HG03469 (cell line): Measurements from ENCODE around the gene TMEM37.
"Not testable (repeated sequence)": the region's sequence is repeated elsewhere in the genome, so short reads cannot be mapped to it uniquely, and the experiment has no call there.

Experiments used
- ATAC-seq: cut with Tn5 transposase; IDR thresholded peaks from one replicate; pipeline ENCODE4 v1.9.1; 2021; ENCODE audit warnings: mild to moderate bottlenecking, moderate library complexity, moderate number of reproducible peaks; ENCODE audit not compliant: unreplicated experiment

The TMEM37 gene, protein sequence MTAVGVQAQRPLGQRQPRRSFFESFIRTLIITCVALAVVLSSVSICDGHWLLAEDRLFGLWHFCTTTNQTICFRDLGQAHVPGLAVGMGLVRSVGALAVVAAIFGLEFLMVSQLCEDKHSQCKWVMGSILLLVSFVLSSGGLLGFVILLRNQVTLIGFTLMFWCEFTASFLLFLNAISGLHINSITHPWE

DNA sequence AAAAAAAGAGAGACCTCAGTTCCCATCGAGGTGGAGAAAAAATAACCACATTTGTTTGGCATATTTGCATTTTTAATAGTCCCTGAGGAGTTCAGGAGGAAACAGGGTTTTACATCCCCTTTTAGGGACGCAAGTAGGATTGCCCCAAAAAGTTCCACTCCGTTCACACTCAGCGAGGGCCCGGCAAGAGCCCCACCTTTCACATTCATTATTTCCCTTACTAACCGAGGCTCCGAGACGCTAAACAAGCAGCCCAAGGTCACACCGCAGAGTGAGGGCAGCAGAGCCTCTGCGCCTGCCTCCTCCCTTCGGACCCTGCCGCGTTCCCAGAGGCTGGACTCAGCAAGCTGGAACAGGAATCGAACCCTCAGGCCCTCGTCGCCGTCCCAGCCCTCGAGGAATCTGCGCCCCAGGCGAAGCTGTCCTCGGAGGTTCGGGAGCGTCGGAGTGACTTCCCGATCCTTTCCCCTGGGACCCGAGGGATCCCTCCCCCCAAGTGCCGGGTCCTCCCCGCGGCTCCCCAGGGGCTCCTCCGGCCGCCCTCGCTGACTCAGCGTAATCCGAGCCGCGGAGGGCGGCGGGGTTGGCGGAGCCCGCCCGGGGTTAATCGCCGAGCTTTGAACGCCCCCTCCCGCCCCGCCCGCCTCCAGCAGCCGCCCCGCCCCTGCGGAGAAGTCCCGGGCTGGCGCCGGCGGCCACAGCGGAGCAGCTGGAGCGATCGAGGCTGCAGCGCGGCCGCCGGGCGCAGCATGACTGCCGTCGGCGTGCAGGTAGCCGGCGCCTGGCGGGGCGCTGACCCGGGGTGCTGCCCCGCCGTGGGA, at the start of gene TMEM37:
Gene TMEM37, plus strand, starts transcription at position 700 of the 821 bp plus-strand sequence. Its CDS starts 50 bp downstream, at position 750.
- peak; percentile 72 for ATAC-seq

DNA sequence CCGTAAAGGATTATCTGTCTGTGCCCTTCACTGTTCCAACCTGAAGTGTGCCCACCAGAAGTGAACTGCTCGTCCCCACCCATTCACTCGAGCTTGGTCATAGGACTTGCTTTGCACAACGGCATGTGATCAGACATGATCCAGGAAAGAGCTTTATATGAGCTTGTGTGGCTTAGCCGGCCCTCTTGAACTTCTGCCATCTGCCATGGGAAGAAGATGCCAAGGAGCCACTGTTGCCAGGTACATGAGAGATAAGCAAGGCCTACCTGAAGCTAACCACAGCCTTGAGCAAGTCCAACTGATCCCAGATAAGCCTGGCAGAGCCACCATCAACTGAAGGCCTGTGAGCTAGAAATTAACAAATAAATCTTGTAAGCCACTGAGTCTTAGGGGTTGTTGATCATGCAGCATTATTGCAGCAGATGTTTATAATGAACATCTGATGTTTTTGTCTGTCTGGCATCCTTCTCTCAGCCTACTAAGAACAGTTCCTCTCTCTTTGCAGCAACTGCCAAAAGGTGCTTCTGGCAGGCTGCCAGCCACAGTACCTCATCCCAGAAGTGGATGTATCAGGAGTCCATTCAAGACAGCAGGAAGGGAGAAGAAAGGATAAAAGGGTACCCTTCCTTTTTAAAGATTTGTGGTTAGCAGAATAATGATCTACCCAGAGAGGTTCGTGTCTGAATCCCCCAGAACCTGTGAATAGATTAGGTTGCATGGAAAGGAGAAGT, 48.1 kb upstream of the TMEM37 start:
- no peak for ATAC-seq

DNA sequence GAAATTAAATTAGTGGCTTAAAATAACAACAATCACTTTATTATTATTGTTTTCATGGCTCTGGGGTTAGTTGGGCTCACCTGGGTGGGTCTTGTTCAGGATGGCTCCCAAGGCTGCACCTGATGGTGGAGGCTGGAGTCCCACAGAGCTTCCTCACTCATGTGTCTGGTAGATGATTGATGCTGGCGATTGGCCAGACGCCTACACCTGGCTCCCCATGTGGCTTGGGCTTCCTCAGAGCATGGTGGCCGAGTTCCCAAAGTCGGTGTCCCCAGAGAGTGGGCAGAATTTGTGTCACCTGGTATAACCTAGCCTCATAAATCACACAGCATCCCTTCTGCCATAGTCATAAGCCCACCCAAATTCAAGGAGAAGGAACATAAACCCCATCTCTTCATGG, 46.7 kb upstream of the TMEM37 start:
- no peak for ATAC-seq

DNA sequence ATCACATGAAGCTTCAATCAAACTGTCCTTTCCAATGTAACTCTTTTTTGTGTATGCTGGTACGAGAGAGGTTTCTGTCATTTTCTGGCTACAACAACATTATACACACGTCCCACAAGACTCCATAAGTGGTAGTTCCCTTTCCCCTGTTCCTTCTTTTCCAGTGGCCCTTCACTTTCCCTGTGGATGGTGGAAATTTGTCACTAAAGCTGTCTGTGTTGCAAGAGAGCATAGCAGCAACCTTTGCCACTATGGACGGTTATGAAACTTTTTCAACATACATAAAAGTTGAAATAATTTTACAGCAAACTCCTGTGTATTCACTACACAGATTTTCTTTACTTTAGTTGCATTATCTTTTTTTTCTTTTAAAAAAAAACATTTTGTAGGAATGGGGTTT, 46.2 kb upstream of the TMEM37 start:
- no peak for ATAC-seq

DNA sequence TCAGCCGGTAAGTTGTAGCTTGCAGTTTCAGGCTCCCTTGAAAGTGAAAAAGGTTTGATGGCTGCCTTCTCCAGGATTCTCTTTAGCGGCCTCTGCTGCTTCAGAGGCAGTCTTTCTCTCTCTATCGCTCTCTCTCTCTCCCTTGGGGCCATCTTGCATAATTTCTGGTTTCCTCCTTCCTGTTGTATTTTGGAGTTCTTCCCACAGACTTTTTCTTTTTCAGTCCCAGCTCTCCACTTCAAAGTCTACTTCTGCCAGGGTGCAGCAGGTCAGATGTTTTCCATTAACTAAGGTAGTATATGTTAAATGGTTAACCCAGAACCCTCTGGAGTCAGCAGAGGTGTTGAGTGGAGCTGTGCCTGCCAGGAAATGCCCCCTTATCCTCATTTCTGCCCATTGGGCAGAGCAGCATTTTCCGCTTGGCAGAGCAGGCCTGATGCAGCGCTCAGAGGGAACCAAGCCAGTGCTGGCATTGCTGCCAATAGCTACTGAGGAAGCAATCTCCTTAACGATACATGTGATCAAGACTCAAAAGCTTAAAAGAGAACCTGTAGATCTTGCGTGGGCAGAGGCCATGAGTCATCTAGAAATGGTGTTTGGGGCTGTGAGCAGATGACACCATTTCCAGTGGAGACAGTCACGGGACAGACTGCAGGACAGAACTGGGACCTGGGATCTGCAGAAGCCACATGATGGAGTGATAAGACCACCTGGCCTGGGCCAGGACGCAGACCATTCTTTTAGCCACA, 44.1 kb upstream of the TMEM37 start:
- ATAC-seq: peak; percentile 74

DNA sequence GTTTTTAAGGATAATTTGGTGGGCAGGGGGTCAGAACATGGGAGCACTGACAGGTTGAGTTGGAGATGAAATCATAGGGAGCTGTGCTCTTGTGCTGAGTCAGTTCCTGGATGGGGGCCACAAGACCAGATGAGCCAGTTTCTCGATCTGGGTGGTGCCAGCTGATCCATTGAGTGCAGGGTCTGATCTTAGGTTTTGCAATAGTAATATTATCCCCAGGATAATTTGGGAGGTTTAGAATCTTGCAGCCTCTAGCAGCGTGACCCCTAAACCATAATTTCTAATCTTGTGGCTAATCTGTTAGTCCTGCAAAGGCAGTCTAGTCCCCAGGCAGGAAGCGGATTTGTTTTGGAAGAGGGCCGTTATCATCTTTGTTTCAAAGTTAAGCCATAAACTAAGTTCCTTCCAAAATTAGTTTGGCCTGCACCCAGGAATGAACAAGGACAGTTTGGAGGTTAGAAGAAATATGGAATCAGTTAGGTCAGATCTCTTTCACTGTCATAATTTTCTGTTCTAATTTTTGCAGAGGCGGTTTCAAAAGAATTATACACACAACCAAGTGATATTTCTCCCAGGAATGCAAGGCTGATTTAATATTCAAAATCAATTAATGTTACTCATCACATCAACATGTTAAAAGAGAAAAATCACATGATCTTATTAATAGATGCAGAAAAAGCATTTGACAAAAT, 41.9 kb upstream of the TMEM37 start:
- ATAC-seq: no peak

DNA sequence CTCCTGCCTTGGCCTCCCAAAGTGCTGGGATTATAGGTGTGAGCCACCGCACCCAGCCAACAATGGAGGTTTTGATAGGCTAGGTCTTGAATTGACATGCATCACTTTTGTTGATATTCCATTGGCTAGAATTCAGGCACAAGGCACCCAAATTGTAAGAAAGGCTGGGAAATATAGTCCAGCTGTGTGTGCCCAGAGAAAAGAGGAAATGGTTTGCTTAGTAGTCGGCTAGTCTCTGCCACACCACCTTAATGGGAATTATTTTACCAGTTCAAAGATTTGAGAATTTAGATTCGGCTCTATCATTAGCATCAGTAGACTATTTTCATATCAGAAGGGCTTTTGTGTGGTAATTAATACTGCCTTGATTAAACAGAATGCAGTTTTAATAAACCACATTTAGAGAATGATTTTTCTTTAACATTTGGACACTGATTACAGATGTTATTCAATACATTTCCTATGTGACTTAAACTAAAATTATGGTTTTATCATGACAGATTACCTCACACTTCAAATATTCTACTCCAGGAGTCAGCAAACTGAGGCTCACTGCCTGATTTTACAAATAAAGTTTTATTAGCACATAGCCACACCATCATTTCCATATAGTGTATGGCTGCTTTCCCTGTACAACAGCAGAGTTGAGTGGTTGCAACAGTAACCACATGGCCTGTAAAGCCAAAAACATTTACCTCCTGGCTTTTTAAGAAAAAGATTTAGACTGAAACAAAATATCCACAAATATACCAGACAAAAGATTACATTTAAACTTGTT, 37.5 kb upstream of the TMEM37 start:
- no peak for ATAC-seq

DNA sequence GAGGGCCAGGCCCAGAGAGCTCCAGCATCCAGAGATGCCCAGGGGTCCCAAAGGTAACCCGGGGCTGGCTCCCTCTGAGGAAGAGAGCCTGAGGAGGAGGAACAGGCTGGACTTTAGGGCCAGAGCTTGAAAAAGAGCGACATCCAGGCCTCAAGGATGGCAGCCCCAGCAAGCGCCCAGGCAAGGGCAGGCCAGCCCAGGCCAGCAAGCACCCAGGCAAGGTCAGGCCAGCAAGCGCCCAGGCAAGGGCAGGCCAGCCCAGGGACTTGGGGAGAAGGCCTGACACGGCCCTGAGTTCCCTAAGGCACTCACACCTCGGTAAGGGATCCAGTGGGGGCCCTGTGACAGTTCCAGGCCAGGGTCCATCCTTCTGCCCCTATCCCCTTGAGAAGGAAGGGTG, 34.5 kb upstream of the TMEM37 start:
- ATAC-seq: no peak

DNA sequence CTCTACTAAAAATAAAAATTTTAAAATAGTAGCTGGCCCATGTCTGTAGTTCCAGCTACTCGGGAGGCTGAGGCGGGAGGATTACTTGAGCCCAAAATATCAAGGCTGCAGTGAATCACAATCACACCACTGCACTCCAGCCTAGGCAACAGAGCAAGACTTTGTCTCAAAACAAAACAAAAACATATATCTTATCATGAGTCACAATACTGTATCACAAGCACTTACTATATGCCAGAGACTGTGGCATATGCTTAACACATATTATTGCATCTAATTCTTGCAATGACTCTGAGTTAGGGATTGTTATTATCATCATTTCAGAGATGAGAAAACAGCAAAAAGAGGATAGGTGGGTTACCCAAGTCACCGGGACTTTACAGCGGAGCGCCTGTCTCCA, 29.5 kb upstream of the TMEM37 start:
- ATAC-seq: no peak

DNA sequence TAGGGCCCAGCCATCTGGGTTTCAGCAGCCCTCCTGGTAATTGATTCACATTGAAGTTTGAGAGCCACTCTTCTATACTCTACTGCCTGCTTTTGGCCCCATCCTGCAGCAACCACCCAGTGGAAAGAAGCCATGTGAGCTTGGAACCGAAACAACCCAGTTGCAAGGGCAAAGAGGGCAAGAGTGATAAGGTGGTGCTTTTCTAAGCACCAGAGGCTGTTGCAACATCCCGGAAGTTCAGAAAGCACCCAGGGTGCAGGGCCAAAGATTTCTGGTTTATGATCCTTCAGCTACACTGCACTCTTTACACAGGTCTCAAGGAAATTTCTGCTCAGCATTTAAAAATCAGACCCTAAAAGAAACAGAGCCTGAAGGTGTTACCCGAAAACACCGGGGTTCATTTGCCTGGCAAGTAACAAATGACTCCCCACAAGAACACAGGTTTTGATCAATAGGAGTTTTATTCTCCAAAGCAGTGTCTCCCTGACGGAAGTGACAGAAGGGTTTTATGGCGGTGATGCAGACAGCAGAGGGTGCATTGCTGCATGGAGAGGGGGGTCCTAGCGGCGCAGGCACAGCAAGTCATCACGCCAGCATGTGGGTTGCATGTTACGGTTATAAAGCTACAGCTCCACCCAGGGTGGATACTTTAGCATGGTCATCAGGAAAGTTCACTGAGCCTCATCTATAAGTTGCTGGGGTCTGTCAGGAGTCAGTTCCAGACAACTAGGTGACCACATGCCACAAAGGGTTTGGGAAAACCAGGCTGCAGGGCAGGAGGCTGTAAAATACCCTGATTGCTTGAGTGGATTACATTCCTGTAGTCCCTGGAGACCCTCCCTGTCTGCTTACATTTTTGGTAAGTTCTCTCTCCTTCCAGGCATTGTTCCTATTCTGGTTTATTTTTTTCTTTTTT, 28.8 kb upstream of the TMEM37 start:
- ATAC-seq: no peak

DNA sequence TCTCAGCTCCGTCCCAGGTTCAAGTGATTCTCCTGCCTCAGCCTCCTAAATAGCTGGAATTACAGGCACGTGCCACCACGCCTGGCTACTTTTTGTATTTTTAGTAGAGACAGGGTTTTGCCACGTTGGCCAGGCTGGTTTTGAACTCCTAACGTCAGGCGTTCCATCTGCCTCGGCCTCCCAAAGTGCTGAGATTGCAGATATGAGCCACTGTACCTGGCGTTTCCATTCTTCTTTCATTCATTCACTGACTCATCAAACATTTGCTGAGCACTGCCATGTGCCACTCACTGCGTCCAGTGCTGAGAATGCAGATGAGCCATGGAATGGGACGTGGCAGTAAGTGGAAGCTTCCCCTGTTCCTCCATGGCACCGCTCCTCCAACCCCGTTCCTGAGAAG, 28.0 kb upstream of the TMEM37 start:
- not testable (repeated sequence) for ATAC-seq

DNA sequence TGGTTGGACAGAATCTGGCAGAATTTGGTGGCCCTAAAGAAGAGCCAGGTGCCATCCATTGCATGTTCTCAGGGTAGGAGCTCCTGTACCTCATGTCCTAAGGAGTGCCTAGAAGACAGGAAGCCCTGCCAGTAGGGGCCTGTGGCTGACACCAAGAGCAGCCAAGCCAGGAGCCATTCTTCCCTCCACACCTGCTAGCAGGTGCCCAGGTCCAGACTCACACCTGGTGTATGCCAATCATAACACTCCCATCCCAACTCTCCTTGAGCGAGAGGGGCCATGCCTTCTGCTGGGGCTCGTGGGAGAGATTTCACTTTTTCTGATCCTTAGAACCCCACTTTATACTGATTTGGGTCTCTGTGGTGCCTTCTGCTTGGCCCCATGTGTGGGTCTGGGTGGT, 26.5 kb upstream of the TMEM37 start:
- ATAC-seq: no peak

DNA sequence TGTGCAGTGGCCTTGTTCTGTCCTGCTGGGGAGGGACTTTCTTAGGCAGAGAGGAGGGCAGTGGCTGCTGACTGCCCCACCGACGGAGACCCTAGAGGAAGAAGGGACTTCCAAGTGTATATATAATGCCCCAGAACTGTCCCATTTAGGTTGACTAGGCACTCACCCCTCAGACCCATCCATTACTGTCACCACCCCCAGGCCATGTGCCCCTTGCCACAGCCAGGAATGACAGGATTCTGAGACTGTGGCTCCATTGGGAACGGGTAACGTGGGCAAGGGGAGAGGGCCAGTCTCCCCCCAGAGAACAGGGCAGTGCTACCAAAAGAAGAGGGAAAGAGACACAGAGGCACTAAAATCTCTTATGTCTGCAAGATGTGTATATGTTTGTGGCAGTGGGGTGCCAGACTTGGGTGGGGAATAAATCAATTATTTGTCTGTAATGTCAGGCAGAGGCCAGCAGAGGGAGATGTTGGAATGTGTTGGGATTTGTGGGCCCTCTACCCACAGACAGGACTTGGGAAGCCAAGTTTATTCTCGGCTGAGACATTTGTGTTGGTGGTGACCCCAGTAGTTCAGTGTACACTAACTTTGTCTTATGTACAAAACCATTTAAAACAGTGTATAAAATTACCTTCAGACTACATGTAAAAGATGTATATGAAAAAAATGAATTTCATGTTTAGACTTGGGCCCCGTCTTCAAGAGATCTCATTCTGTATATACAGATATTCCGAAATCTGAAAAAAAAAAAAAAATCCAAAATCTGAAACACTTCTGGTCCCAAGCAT, 24.0 kb upstream of the TMEM37 start:
- ATAC-seq: no peak

DNA sequence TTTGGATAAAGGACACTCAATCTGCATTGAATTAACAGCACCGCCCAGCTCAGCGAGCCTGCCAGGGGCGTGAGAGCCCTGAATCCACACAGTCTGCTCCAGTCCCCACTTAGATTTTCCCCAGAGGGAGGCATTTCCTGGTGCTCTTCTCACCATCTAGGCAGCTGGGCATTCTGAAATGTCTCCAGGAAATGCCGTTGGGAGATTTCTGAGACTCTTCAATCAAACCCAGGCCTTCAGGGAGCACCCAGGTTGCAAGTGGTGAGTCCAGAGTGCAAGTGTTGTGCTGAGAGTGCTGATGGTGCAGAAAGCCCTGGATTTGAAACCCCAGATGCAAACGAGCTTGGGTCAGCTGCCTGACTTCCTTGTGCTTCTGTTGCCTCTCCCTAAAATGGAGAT, 23.4 kb upstream of the TMEM37 start:
- no peak for ATAC-seq

DNA sequence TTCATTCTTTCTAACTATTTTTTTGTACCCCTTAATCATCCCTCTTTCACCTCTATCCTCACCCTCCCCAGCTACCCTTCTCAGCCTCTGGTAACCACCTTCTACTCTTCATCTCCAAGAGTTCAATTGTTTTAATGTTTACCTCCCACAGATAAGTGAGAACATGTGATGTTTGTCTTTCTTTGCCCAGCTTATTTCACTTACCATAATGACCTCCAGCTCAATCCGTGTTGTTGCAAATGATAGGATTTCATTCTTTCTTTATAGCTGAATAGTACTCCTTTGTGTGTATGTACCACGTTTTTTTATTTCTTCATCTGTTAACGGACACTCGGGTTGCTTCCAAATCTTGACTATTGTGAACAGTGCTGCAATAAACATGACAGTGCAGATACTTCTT, 22.1 kb upstream of the TMEM37 start:
- ATAC-seq: no peak

DNA sequence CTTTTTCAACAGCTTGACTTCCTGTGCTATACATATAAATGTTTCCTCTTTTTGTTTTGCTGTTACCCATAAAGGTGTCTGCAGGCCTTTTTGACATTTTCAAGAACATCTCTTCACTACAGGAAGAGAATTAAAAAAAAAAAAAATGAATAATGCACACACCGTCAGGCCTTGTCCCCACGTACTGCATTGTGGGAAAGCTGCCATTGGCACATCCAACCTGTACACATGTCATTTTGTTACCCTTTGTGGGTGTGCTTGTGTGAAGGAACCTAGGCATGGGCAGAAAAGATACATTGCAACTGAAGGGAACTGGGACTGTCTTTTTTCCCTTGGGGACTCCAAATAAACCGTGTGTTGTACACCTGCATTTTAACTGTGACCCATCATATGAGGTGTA, 16.8 kb upstream of the TMEM37 start:
- ATAC-seq: no peak

DNA sequence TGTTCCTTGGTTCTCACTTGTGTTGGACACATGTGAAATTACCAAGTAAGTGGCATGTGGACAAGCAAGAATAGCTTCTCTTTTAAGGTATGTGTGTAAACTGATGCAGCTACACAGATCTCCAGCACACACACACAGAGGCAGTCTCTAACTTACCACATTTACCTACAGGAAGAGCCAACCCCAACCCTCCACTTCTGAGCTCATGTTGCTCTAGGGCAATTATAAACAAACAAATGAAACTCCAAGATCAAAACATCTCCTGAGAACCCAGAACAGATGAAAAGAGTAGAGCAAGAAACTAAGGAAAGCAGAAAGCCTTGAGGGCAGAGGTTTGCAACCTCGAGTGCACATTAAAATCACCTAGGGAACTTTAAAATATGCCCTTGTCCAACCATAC, 16.0 kb upstream of the TMEM37 start:
- no peak for ATAC-seq

DNA sequence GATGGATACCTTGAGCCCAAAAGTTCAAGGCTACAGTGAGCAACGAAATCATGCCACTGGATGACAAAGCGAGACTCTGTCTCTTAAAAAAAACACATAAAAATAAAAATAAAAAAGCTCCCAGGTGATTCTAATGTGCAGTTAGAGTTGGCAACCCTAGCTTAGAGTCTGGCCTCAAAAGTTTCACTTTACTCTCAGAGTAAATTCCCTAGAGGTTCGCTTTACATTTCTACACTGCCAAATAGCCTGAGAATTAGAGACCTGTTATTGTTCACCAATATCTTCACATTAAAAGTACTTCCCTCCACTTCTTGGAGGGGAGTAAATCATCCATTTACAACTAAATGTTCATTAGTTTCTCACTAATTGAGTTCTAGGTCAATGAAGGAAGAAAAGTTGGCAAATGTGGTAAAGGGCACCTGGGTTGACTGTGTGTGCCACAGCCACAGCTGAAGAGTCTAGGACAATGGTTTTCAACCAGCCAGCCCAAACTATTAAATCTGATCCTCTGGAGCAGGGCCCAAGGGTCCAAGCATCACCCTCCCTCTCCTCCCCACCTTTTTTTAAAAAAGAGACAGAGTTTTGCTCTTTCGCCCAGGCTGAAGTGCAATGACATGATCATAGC, 15.2 kb upstream of the TMEM37 start:
- ATAC-seq: peak; percentile 68
